NCI-H2171 treated with DMSO at 0.1 percent for 48 hours (cell line): Measurements from ENCODE around the gene PLCD3.

Experiments used
- DNase-seq: peaks from one replicate; lab custom pipeline; 2025; lab: John Stamatoyannopoulos, UW

PLCD3 gene

GRCh38 chr17:45132320-45132571 is at the start of gene PLCD3:
Gene PLCD3, minus strand, starts transcription at chr17:45132515. Its CDS starts 105 bp downstream, at chr17:45132410.
- no peak for DNase-seq

- no peak for DNase-seq
These were observed 45.2 kb upstream of the PLCD3 start for GRCh38 chr17:45177563-45177962.

GRCh38 chr17:45175759-45176115 is 43.4 kb upstream of the PLCD3 start:
- no peak for DNase-seq

GRCh38 chr17:45172541-45173286 is 40.4 kb upstream of the PLCD3 start:
- no peak for DNase-seq

- DNase-seq, result no peak
These were observed 39.9 kb upstream of the PLCD3 start for GRCh38 chr17:45172232-45172540.

GRCh38 chr17:45171338-45172231 is 39.3 kb upstream of the PLCD3 start:
- DNase-seq, result no peak

- no peak for DNase-seq
These were observed 38.6 kb upstream of the PLCD3 start for GRCh38 chr17:45170931-45171337.

GRCh38 chr17:45170280-45170930 is 38.1 kb upstream of the PLCD3 start:
- DNase-seq, result no peak

GRCh38 chr17:45168991-45169752 is 36.9 kb upstream of the PLCD3 start:
- no peak for DNase-seq

- no peak for DNase-seq
These were observed 32.5 kb upstream of the PLCD3 start for GRCh38 chr17:45164734-45165269.

- DNase-seq, result no peak
These were observed 29.8 kb upstream of the PLCD3 start for GRCh38 chr17:45162025-45162687.

- peak; percentile 99 for DNase-seq
These were observed 29.1 kb upstream of the PLCD3 start, which contains the start of gene HEXIM2 for GRCh38 chr17:45161288-45162024. Gene HEXIM2, plus strand, starts transcription at chr17:45161875. Its CDS starts 919 bp downstream, at chr17:45162794.

GRCh38 chr17:45160447-45161287 is 28.4 kb upstream of the PLCD3 start:
- DNase-seq, result peak; percentile 70

GRCh38 chr17:45156242-45156641 is 23.9 kb upstream of the PLCD3 start:
- DNase-seq, result no peak

GRCh38 chr17:45155483-45155882 is 23.2 kb upstream of the PLCD3 start:
- no peak for DNase-seq

GRCh38 chr17:45155029-45155428 is 22.7 kb upstream of the PLCD3 start:
- DNase-seq, result no peak

GRCh38 chr17:45150911-45151809 is 18.8 kb upstream of the PLCD3 start:
- no peak for DNase-seq
